NCI-H748 treated with DMSO at 0.1 percent for 48 hours (cell line): Measurements from ENCODE around the gene KLHL28.

Experiments used
- DNase-seq: peaks from one replicate; lab custom pipeline; 2025; lab: John Stamatoyannopoulos, UW

Gene KLHL28

GRCh38 chr14:44961554-44962333 lies at the start of gene KLHL28, which contains the start of gene TOGARAM1:
Gene KLHL28, minus strand, starts transcription at chr14:44961947. Its CDS starts 16,019 bp downstream, at chr14:44945928.
Gene TOGARAM1, plus strand, starts transcription at chr14:44962190. Its CDS starts 232 bp downstream, at chr14:44962422.
- peak; percentile 99 for DNase-seq

GRCh38 chr14:45003924-45004323 lies 42.2 kb upstream of the KLHL28 start:
- no peak for DNase-seq

DNA sequence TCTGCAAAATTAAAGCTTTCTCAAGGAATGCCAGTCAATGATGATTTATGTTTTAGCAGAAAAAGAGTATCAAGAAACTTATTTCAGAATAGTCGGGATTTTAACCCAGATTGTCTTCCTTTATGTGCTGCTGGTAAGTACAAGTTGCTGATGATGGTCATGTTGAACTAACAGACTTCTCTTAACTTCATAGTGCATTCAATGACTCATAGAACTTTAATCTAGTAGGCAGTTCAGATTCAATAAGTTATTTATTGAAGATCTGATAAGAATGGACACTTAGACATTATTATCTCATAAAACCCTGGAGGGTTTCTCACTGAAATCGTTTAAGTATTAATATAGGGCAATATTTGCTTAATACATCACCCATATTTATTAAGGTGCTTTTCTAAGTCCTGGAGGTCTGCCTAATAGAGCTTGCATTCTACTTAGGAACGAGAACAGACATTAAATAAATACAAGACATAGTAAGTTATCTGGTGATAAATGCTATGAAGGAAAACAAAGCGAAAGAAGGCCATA lies 34.1 kb upstream of the KLHL28 start:
- no peak for DNase-seq

DNA sequence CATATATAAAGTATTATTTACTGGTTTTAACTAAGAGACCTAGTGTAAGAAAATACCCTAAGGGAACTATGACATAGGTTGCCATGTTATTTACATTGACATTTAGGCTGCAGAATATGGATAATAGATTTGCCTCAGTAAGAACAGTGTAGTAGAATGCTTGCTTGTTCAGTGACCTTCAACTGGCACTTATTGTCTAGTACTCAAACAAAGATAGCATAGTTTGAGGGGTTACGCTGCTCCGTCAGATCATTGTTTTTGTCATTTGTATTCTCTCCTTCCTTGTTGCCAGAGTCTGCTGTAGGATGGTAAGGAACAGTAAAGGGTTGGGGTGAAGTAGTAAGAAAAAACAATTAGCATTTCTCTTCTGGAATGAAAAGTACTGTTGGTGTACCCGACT lies 33.4 kb upstream of the KLHL28 start:
- no peak for DNase-seq

GRCh38 chr14:44990533-44990932 lies 28.8 kb upstream of the KLHL28 start:
- no peak for DNase-seq

DNA sequence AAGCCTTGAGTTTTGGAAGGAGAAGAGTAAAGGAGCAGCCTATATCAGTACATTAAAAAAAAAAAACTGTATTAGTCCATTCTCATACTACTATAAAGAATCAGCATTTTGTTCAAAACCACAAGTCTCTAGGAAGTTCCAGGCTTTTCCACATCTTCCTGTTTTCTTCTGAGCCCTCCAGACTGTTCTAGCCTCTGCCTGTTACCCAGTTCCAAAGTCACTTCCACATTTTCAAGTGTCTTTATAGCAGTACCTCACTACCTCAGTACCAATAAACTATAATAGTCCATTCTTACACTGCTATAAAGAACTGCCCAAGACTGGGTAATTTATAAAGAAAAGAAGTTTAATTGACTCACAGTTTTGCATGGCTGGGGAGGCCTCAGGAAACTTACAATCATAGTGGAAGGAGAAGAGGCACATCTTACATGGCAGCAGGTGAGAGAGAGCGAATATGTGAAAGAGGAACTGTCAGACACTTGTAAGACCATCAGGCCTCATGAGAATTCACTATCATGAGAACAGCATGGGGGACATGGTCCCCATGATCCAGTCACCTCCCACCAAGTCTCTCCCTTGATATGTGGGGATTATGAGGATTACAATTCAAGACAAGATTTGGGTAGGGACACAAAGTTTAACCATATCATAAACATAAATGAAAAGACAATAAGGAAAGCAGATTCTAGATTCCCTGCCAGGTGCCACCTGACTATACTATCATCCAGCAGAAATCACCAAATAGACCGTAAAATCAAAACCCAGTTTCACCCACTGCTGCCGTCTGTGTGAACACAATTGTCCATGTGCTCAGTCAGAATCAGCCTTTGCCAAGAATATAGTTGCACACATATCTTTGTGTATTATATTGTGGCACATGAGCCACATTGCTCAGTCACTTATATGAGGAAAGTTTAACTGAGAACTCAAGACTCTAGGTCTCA lies 28.0 kb upstream of the KLHL28 start:
- DNase-seq: no peak

DNA sequence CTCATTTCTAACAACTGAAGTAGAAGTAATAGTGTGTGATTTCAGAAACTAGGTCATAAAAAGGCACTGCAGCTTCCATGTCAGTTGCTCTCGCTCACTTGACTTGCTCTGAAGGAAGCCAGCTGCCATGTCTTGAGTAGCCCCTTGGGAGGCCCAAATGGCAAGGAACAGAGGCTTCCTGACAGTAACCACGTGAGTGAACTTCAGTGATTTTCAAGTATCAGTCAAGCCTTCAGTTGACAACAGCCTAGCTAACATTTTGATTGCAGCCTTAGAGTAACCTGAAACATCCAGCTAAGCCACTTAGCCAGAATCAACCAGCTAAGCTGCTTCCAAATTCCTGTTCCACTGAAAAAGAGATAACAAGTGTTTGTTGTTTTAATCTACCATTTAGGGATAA lies 26.9 kb upstream of the KLHL28 start:
- no peak for DNase-seq

DNA sequence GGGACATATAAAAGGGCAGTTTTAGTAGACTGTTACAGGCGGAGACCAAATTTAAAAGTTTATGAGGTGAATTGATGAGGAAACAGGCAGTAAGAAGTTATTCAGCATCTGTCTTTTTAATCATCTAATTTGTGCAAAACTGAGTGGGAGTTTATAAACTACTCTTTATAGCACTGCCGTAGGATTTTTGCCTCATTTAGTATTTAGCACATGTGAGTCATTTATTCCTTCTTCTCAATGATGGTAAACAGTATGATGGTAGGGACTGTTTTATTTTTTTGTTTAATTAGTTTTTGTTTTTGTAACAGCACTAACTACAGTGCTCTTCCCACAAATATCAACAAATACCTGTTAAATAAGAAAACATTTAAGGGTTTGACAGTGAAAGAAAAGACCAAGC lies 20.8 kb upstream of the KLHL28 start:
- no peak for DNase-seq

- DNase-seq: no peak
Observed at GRCh38 chr14:44981198-44981597, 19.5 kb upstream of the KLHL28 start.

GRCh38 chr14:44979740-44980356 lies 18.1 kb upstream of the KLHL28 start:
- DNase-seq: no peak

- DNase-seq: no peak
Observed at GRCh38 chr14:44979273-44979672, 17.5 kb upstream of the KLHL28 start.

- no peak for DNase-seq
Observed at GRCh38 chr14:44971459-44971858, 9.7 kb upstream of the KLHL28 start.

DNA sequence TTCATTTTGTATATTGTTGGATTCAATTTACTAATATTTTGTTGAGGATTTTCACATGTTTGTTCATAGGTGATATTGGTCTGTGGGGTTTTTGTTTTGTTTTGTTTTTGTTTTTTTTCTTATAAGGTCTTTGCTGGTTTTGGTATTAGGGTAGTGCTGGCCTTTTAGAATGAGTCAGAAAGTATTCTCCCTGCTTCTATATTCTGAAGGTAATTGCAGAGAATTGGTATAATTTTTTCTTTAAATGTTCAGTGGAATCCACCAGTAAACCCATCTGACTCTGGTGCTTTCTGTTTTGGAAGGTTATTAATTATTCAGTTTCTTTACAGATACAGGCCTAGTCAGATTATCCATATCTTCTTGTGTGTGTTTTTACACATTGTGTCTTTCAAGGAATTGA lies 9.2 kb upstream of the KLHL28 start:
- no peak for DNase-seq

DNA sequence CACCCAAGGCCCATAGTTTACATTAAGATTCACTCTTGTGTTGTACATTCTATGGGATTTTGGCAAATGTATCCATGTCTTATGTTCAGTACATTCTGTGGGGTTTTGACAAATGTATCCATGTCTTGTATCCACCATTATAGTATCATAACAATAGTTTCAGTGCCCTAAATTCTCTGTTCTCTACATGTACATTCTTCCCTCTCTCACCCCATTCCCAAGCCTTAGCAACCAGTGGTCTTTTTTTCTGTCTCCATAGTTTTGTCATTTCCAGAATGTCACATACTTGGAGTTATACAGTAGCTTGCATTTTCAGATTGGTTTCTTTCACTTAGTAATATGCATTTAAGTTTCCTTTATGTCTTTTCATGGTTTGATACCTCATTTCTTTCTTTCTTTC lies 7.0 kb upstream of the KLHL28 start:
- DNase-seq: no peak

DNA sequence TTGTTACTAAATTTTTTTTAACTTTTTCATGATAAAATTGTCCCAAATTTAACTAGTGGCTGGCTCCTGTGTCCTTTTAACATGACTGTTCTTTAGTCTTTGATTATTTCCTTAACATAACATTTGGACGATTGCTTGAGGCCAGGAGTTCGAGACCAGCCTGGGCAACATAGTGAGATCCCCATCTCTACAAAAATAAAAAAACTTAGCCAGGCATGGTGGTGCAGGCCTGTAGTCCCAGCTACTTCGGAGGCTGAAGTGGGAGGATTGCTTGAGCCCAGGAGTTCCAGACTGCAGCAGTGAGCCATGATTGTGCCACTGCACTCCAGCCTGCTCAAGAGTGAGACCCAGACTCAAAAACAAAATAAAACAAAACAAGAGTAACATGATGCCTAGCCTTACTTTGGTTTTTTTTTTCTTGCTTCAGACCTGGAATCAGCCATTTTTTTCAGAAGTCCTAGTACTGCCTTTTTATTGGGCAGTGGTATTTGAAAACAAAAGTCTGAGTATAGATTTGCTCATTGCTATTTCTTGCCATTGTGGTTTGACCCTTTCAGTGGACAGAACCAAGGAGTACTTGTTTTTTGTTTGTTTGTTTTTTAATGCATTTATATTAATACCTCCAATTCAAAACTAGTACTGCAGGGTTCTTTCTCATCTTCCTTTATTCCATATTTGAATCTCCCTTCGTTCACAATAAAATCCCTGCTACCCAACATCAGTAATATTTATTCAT lies 5.0 kb upstream of the KLHL28 start:
- DNase-seq: no peak

GRCh38 chr14:44963775-44964380 lies 2.1 kb upstream of the KLHL28 start:
- DNase-seq: peak; percentile 16

- peak; percentile 23 for DNase-seq
Observed at GRCh38 chr14:44963044-44963528, 1.3 kb upstream of the KLHL28 start.

- DNase-seq: peak; percentile 74
Observed at GRCh38 chr14:44962334-44963043, 742 bp upstream of the KLHL28 start.

GRCh38 chr14:44961151-44961553 lies 595 bp downstream of the KLHL28 start:
- DNase-seq: no peak

- DNase-seq: no peak
Observed at GRCh38 chr14:44960646-44961045, 1.1 kb downstream of the KLHL28 start.
